SK-N-SH treated with all-trans-retinoic acid at 6 μM for 48 hours (cell line): ENCODE data around the gene KDM4B.

Source experiments
- ATAC-seq: fragments of 200-7000 bp; cut with Tn5 transposase; 3 replicates; pipeline ENCODE4 v1.9.1; 2020; ENCODE audit warnings: mild to moderate bottlenecking, moderate library complexity
- ARNTL ChIP-seq: fragments of 450-650 bp; formaldehyde crosslinking; IDR thresholded peaks from 2 replicates; pipeline ENCODE4 v1.5.0; 2020; ENCODE audit warnings: low read depth, mild to moderate bottlenecking, moderate library complexity, borderline replicate concordance
- BACH2 ChIP-seq: fragments of 250-450 bp; sonication (Bioruptor Pico); IDR thresholded peaks from 2 replicates; pipeline ENCODE4 v1.9.0; 2021; ENCODE audit warnings: mild to moderate bottlenecking, borderline replicate concordance
- CREB5 ChIP-seq: fragments of 250-450 bp; sonication (Bioruptor Pico); IDR thresholded peaks from 2 replicates; pipeline ENCODE4 v1.5.1; 2020; ENCODE audit warnings: low read depth, mild to moderate bottlenecking, moderate library complexity
- CSDC2 ChIP-seq: fragments of 250-450 bp; sonication (Bioruptor Pico); IDR thresholded peaks from 2 replicates; pipeline ENCODE4 v1.5.0; 2020; ENCODE audit warnings: mild to moderate bottlenecking, moderate library complexity
- CSRNP3 ChIP-seq: fragments of 250-450 bp; sonication (Bioruptor Pico); IDR thresholded peaks from 2 replicates; pipeline ENCODE4 v1.5.1; 2021; ENCODE audit warnings: mild to moderate bottlenecking, moderate library complexity
- GLIS3 ChIP-seq: fragments of 250-450 bp; sonication (Bioruptor Pico); IDR thresholded peaks from 2 replicates; pipeline ENCODE4 v1.5.0; 2020; ENCODE audit warnings: mild to moderate bottlenecking, moderate library complexity
- ISL1 ChIP-seq: fragments of 250-450 bp; sonication (Bioruptor Pico); IDR thresholded peaks from 2 replicates; pipeline ENCODE4 v2.1.2; 2022; ENCODE audit warnings: mild to moderate bottlenecking, moderate library complexity
- OSR1 ChIP-seq: fragments of 250-450 bp; sonication (Bioruptor Pico); IDR thresholded peaks from 2 replicates; pipeline ENCODE4 v1.8.0; 2022; ENCODE audit warnings: moderate library complexity, mild to moderate bottlenecking, inconsistent platforms
- PATZ1 ChIP-seq: fragments of 250-450 bp; sonication (Bioruptor Pico); IDR thresholded peaks from 2 replicates; pipeline ENCODE4 v1.8.0; 2020; ENCODE audit warnings: mild to moderate bottlenecking, moderate library complexity, borderline replicate concordance
- POU6F1 ChIP-seq: fragments of 250-450 bp; sonication (Bioruptor Pico); IDR thresholded peaks from 2 replicates; pipeline ENCODE4 v1.8.0; 2021; ENCODE audit warnings: low read depth, mild to moderate bottlenecking, moderate library complexity, borderline replicate concordance
- PPARA ChIP-seq: fragments of 250-450 bp; sonication (Bioruptor Pico); IDR thresholded peaks from 2 replicates; pipeline ENCODE4 v1.5.0; 2020; ENCODE audit warnings: mild to moderate bottlenecking, borderline replicate concordance
- RARB ChIP-seq: fragments of 250-450 bp; sonication (Bioruptor Pico); IDR thresholded peaks from 2 replicates; pipeline ENCODE4 v1.8.0; 2021; ENCODE audit warnings: mild to moderate bottlenecking, moderate library complexity
- TCF4 ChIP-seq: fragments of 250-450 bp; sonication (Bioruptor Pico); IDR thresholded peaks from 2 replicates; pipeline ENCODE4 v1.8.0; 2021; ENCODE audit warnings: mild to moderate bottlenecking, moderate library complexity, borderline replicate concordance
- TOX ChIP-seq: fragments of 250-450 bp; sonication (Bioruptor Pico); IDR thresholded peaks from 2 replicates; pipeline ENCODE4 v1.8.0; 2021; ENCODE audit warnings: mild to moderate bottlenecking, moderate library complexity, borderline replicate concordance
- TSHZ2 ChIP-seq: fragments of 250-450 bp; sonication (Bioruptor Pico); IDR thresholded peaks from 2 replicates; pipeline ENCODE4 v1.5.0; 2020; ENCODE audit warnings: mild to moderate bottlenecking, moderate library complexity
- ZFP3 ChIP-seq: fragments of 250-450 bp; sonication (Bioruptor Pico); IDR thresholded peaks from 2 replicates; pipeline ENCODE4 v1.5.0; 2020; ENCODE audit warnings: mild to moderate bottlenecking, moderate library complexity
- ZFP30 ChIP-seq: fragments of 450-650 bp; formaldehyde crosslinking; IDR thresholded peaks from 2 replicates; pipeline ENCODE4 v1.5.0; 2022; ENCODE audit warnings: mild to moderate bottlenecking, moderate library complexity
- ZNF565 ChIP-seq: fragments of 450-650 bp; formaldehyde crosslinking; conservative IDR thresholded peaks from 2 replicates; pipeline ENCODE4 v1.5.0; 2020; ENCODE audit warnings: low read depth, mild to moderate bottlenecking, moderate library complexity
- ZNF70 ChIP-seq: fragments of 450-650 bp; formaldehyde crosslinking; IDR thresholded peaks from 2 replicates; pipeline ENCODE4 v1.5.0; 2020; ENCODE audit warnings: mild to moderate bottlenecking, moderate library complexity

Gene KDM4B

GRCh38 chr19:5132698-5133651, 164.1 kb downstream of the KDM4B start:
- no peak for ATAC-seq
- TF ChIP-seq RARB = no peak
- TF ChIP-seq TOX (CRISPR knock-in tag) = no peak

- TF ChIP-seq ZNF565 (CRISPR knock-in tag) (no peak), GLIS3 (CRISPR knock-in tag) (no peak)
- no peak for ATAC-seq
Observed at GRCh38 chr19:5133986-5134595, 165.2 kb downstream of the KDM4B start.

GRCh38 chr19:5134691-5135090, 165.8 kb downstream of the KDM4B start:
- no peak for TF ChIP-seq TCF4 (CRISPR knock-in tag)
- ATAC-seq = no peak

GRCh38 chr19:5136073-5136855, 167.4 kb downstream of the KDM4B start:
- no peak for ATAC-seq
- TF ChIP-seq ISL1 (CRISPR knock-in tag) = no peak

GRCh38 chr19:5137114-5137513, 168.2 kb downstream of the KDM4B start:
- no peak for ATAC-seq
- no peak for TF ChIP-seq OSR1 (CRISPR knock-in tag)
- TF ChIP-seq, all 23 proteins: peak for 0

GRCh38 chr19:5137571-5138124, 168.7 kb downstream of the KDM4B start:
- no peak for TF ChIP-seq RARB
- TF ChIP-seq CSRNP3 (CRISPR knock-in tag) = no peak
- TF ChIP-seq TCF4 (CRISPR knock-in tag) = no peak
- no peak for TF ChIP-seq ISL1 (CRISPR knock-in tag)
- no peak for TF ChIP-seq CREB5 (CRISPR knock-in tag)
- TF ChIP-seq CSDC2 (CRISPR knock-in tag) = no peak
- TF ChIP-seq TSHZ2 (CRISPR knock-in tag) = no peak
- no peak for TF ChIP-seq ZFP30
- no peak for TF ChIP-seq ZFP3 (CRISPR knock-in tag)
- TF ChIP-seq ARNTL (CRISPR knock-in tag) = no peak
- no peak for TF ChIP-seq OSR1 (CRISPR knock-in tag)
- no peak for TF ChIP-seq PPARA
- no peak for TF ChIP-seq PATZ1
- no peak for TF ChIP-seq GLIS3 (CRISPR knock-in tag)
- no peak for TF ChIP-seq BACH2 (CRISPR knock-in tag)
- TF ChIP-seq POU6F1 = no peak
- no peak for TF ChIP-seq ZNF70 (CRISPR knock-in tag)
- ATAC-seq = no peak
